GM12801 (cell line): ENCODE measurements around the gene ZNRF1.

Experiments used
- CTCF ChIP-seq: IDR thresholded peaks from one replicate; pipeline ENCODE4 v1.5.1; 2011; ENCODE audit warnings: control low read depth; ENCODE audit not compliant: insufficient read length; ENCODE audit errors: extremely low read depth

ZNRF1 gene

GRCh38 chr16:75065149-75065505 is 66.3 kb downstream of the ZNRF1 start:
- TF ChIP-seq CTCF: no peak

- TF ChIP-seq CTCF: no peak
Observed at GRCh38 chr16:75065521-75066149, 66.8 kb downstream of the ZNRF1 start.

- TF ChIP-seq CTCF: no peak
Observed at GRCh38 chr16:75066861-75067447, 68.1 kb downstream of the ZNRF1 start.

- TF ChIP-seq CTCF: no peak
Observed at GRCh38 chr16:75068085-75069031, 69.5 kb downstream of the ZNRF1 start.

- TF ChIP-seq CTCF: no peak
Observed at GRCh38 chr16:75070012-75070841, 71.4 kb downstream of the ZNRF1 start.

GRCh38 chr16:75071621-75072020 is 72.8 kb downstream of the ZNRF1 start:
- no peak for TF ChIP-seq CTCF

- no peak for TF ChIP-seq CTCF
Observed at GRCh38 chr16:75072239-75072947, 73.6 kb downstream of the ZNRF1 start.
